Measurements from ENCODE around the gene AGAP2. TPM values are rescaled to one million over a fixed set of nuclear protein-coding genes. Genes with fewer than 3 reads are reported as not detected.

Gene AGAP2
- polyA plus RNA-seq, 1 experiment = 0.05 TPM

- POLR2A ChIA-PET = no interaction called here
- Histone ChIP-seq H3K4me3 (ENCODE audit: low read depth, low read length) (no peak overlapping the region), H3K36me3 (ENCODE audit: control insufficient read depth, insufficient read depth, low read length) (no peaks in the 10 kb centered on the region; the same call in 1 of the 2 replicates), H3K27me3 (ENCODE audit: control insufficient read depth, insufficient read depth, low read length) (peaks cover 8% of the 10 kb centered on the region; the same call in 1 of the 2 replicates)
- no peak for DNase-seq (ENCODE audit: low read depth)
- CTCF ChIA-PET = interaction anchor here (0.6 to 1.0 kb wide), 2 partner anchors 37 to 143 kb away, joined by 3 read pairs; no protein-coding TSS in a partner anchor
- TF ChIP-seq CTCF (IDR thresholded peaks at IDR 0.05; ENCODE audit: insufficient read depth, low read depth, low read length) = no peak
These were observed 23.9 kb upstream of the AGAP2 start for GRCh38 chr12:57762463-57762862.

- no peak for TF ChIP-seq CTCF (IDR thresholded peaks at IDR 0.05; ENCODE audit: insufficient read depth, low read depth, low read length)
- Histone ChIP-seq H3K4me3 (ENCODE audit: low read depth, low read length) (no peak overlapping the region), H3K27me3 (ENCODE audit: control insufficient read depth, insufficient read depth, low read length) (peaks cover 8% of the 10 kb centered on the region; the same call in 1 of the 2 replicates), H3K36me3 (ENCODE audit: control insufficient read depth, insufficient read depth, low read length) (no peaks in the 10 kb centered on the region; the same call in 1 of the 2 replicates)
- CTCF ChIA-PET = interaction anchor here (0.6 kb wide), 1 partner anchor 144 kb away, joined by 3 read pairs; no protein-coding TSS in a partner anchor
- no peak for DNase-seq (ENCODE audit: low read depth)
- POLR2A ChIA-PET = no interaction called here
These were observed 23.0 kb upstream of the AGAP2 start for GRCh38 chr12:57761391-57761998.

- no peak overlapping the region for H3K4me3 ChIP-seq (ENCODE audit: low read depth, low read length)
- H3K36me3 ChIP-seq (ENCODE audit: control insufficient read depth, insufficient read depth, low read length) = no peaks in the 10 kb centered on the region; the same call in 1 of the 2 replicates
- TF ChIP-seq CTCF (IDR thresholded peaks at IDR 0.05; ENCODE audit: insufficient read depth, low read depth, low read length) = no peak
- ChIA-PET POLR2A (no interaction called here), CTCF (interaction anchor here (0.8 to 1.8 kb wide), 6 partner anchors 9 to 148 kb away, joined by 3 to 4 read pairs (median 3); no protein-coding TSS in a partner anchor)
- DNase-seq (ENCODE audit: low read depth) = no peak
- H3K27me3 ChIP-seq (ENCODE audit: control insufficient read depth, insufficient read depth, low read length) = peaks cover 10% of the 10 kb centered on the region
These were observed 21.9 kb upstream of the AGAP2 start for GRCh38 chr12:57760347-57760982.

GRCh38 chr12:57759360-57759980 is 20.9 kb upstream of the AGAP2 start:
- POLR2A ChIA-PET = no interaction called here
- DNase-seq (ENCODE audit: low read depth) = no peak
- CTCF ChIA-PET = interaction anchor here (1.0 to 1.8 kb wide), 7 partner anchors 9 to 149 kb away, joined by 3 to 5 read pairs (median 3); partner anchors contain the start of gene TSPAN31
- peak; percentile 53 for TF ChIP-seq CTCF (IDR thresholded peaks at IDR 0.05; ENCODE audit: insufficient read depth, low read depth, low read length)
- Histone ChIP-seq H3K36me3 (ENCODE audit: control insufficient read depth, insufficient read depth, low read length) (no peaks in the 10 kb centered on the region; the same call in 1 of the 2 replicates), H3K27me3 (ENCODE audit: control insufficient read depth, insufficient read depth, low read length) (peaks cover 9% of the 10 kb centered on the region), H3K4me3 (ENCODE audit: low read depth, low read length) (no peak overlapping the region)
